Tibial artery (tissue), 4 donors: ENCODE data around the gene ADAMTSL1.

Experiments
- DNase-seq, 2 donors: peaks; one replicate each; pipeline ENCODE4 v3.0.0-alpha.2; 2019
- H3K27ac ChIP-seq, 2 donors: fragments of 200-600 bp; sonication (generic) in 1 of 2; 1 replicate in 1 of 2; 2 replicates in 1 of 2; pipeline ENCODE4 v1.5.1; 2018 to 2019; ENCODE audit warnings: mild to moderate bottlenecking in 1 of 2
- H3K27me3 ChIP-seq, 2 donors: fragments of 200-600 bp; sonication (generic) in 1 of 2; one replicate each; pipeline versions ENCODE4 v1.5.1 to v1.6.0; 2016 to 2019
- H3K36me3 ChIP-seq, 3 donors: fragments of 200-600 bp; sonication (generic) in 2 of 3; one replicate each; pipeline ENCODE4 v1.5.1; 2016 to 2019; ENCODE audit warnings: mild to moderate bottlenecking in 2 of 3
- H3K4me1 ChIP-seq, 4 donors: fragments of 200-600 bp; sonication (generic) in 2 of 4; 1 replicate in 3 of 4; 2 replicates in 1 of 4; pipeline ENCODE4 v1.5.1; 2016 to 2019
- H3K4me3 ChIP-seq, 2 donors: fragments of 200-600 bp; sonication (generic) in 1 of 2; 1 replicate in 1 of 2; 2 replicates in 1 of 2; pipeline ENCODE4 v1.5.1; 2018 to 2019; ENCODE audit warnings: mild to moderate bottlenecking in 2 of 2
- H3K9me3 ChIP-seq, 3 donors: fragments of 200-600 bp; sonication (generic) in 1 of 3; one replicate each; pipeline ENCODE4 v1.5.1; 2016 to 2019
- intact Hi-C: fragments of 100-400 bp; cut with DNase I; formaldehyde crosslinking; loops from one replicate; pipeline ENCODE4 v1.15.0; 2023; ENCODE audit warnings: low total_unique reads
- TF ChIP-seq, protein P1 (sequence below), 2 experiments: fragments of 200-600 bp in 1 of 2; fragments of 450-650 bp in 1 of 2; IDR thresholded peaks; one replicate each; pipeline ENCODE4 v1.5.1; 2017 to 2019; ENCODE audit warnings: antibody characterized with exemption in 2 of 2, mild to moderate bottlenecking in 1 of 2, moderate library complexity in 1 of 2

ADAMTSL1 gene

DNA sequence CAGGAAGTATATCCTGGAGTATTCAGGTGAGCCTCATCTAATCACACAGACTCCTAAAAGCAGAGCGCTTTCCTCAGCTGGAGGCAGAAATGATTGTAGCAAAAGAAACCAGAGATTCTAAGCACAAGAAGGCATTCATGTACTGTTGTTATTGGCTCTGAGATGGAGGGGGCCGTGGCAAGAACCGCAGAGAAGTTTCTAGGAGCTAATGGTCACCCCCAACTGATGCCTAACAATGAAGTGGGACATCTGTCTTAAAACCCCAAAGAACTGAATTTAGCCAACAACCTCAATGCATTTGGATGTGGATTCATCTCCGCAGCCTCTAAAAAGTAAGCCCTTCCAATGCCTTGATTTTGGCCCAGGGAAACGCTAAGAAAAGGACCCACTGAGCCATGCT lies 76.3 kb downstream of the ADAMTSL1 start:
- H3K4me3 ChIP-seq = no peak overlapping the region
- no peaks in the 10 kb centered on the region for H3K27me3 ChIP-seq
- intact Hi-C loops = no loop called here
- H3K4me1 ChIP-seq = no peaks in the 10 kb centered on the region
- TF ChIP-seq, protein P1, sequence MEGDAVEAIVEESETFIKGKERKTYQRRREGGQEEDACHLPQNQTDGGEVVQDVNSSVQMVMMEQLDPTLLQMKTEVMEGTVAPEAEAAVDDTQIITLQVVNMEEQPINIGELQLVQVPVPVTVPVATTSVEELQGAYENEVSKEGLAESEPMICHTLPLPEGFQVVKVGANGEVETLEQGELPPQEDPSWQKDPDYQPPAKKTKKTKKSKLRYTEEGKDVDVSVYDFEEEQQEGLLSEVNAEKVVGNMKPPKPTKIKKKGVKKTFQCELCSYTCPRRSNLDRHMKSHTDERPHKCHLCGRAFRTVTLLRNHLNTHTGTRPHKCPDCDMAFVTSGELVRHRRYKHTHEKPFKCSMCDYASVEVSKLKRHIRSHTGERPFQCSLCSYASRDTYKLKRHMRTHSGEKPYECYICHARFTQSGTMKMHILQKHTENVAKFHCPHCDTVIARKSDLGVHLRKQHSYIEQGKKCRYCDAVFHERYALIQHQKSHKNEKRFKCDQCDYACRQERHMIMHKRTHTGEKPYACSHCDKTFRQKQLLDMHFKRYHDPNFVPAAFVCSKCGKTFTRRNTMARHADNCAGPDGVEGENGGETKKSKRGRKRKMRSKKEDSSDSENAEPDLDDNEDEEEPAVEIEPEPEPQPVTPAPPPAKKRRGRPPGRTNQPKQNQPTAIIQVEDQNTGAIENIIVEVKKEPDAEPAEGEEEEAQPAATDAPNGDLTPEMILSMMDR (IDR thresholded peaks at IDR 0.05) = no peak
- no peak overlapping the region for H3K27ac ChIP-seq
- H3K9me3 ChIP-seq = no peaks in the 10 kb centered on the region
- no peak for DNase-seq
- no peaks in the 10 kb centered on the region for H3K36me3 ChIP-seq

DNA sequence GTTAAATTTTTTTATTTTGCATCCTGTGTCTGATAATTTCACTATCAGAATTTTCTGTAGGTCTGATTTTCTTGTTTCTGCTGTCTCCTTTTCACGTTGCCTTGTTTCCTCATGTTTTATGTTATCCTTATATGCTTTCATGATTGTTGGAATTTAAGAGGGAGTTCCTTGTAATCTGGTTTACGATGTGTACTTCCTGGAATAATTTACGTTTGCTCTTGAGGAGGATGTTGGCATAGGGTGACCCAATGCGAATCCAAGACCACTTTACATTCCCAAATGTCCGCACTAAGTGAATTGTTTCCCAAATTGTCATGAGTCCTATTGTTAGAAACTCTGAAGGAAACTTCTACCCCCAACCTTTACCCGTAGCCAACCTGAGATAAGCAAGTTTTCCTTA lies 80.3 kb downstream of the ADAMTSL1 start:
- Histone ChIP-seq H3K27me3 (no peaks in the 10 kb centered on the region), H3K27ac (no peak overlapping the region), H3K36me3 (no peaks in the 10 kb centered on the region), H3K9me3 (peaks cover 0 to 1% (median 0%) of the 10 kb centered on the region in 3 donors), H3K4me1 (peaks cover 0 to 18% (median 1%) of the 10 kb centered on the region in 4 donors), H3K4me3 (no peak overlapping the region)
- intact Hi-C loops = no loop called here
- TF ChIP-seq, protein P1 (IDR thresholded peaks at IDR 0.05) = no peak
- DNase-seq = no peak

DNA sequence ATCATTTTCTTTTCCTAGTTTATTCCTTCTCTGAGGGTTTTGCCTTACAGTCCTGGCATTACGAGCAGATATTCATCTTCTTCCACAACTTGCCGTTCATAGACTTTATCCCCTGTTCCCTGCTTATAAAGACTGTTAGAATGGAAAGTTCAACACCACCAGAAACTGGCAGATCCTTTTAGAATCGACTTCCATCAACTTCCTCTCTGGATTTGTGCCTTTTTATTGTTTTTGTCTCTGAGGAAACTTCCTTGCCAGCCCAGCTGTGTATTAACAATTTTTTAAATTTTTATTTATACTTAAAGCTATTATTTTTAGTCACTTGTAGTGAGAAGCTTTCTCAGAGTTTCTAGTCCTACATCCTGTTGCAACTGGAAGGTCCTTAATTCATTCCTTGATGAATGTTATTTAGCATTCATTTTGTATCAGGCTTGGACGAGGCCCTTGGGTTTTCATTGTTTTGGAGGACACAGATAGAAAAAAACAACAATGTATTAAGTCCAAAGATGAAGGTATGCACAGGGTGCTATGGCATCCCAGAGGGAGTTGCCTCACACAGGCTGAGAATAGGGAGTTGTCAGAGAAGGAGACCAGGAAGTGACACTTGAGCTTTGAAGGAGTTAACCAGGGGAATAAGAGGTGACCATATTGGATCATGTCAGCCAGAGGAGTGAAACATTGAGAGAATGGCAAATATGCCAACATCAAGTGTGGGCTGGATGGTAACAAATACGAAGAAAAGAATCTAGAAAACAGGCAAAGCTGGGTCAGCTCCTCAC lies 81.3 kb downstream of the ADAMTSL1 start:
- peaks cover 0 to 5% (median 0%) of the 10 kb centered on the region in 3 donors for H3K9me3 ChIP-seq
- H3K27ac ChIP-seq = no peak overlapping the region
- H3K36me3 ChIP-seq = no peaks in the 10 kb centered on the region
- no peak overlapping the region for H3K4me3 ChIP-seq
- intact Hi-C loops = no loop called here
- no peak for DNase-seq
- no peaks in the 10 kb centered on the region for H3K27me3 ChIP-seq
- H3K4me1 ChIP-seq = peaks cover 0 to 18% (median 1%) of the 10 kb centered on the region in 4 donors
- TF ChIP-seq, protein P1 (IDR thresholded peaks at IDR 0.05) = no peak

DNA sequence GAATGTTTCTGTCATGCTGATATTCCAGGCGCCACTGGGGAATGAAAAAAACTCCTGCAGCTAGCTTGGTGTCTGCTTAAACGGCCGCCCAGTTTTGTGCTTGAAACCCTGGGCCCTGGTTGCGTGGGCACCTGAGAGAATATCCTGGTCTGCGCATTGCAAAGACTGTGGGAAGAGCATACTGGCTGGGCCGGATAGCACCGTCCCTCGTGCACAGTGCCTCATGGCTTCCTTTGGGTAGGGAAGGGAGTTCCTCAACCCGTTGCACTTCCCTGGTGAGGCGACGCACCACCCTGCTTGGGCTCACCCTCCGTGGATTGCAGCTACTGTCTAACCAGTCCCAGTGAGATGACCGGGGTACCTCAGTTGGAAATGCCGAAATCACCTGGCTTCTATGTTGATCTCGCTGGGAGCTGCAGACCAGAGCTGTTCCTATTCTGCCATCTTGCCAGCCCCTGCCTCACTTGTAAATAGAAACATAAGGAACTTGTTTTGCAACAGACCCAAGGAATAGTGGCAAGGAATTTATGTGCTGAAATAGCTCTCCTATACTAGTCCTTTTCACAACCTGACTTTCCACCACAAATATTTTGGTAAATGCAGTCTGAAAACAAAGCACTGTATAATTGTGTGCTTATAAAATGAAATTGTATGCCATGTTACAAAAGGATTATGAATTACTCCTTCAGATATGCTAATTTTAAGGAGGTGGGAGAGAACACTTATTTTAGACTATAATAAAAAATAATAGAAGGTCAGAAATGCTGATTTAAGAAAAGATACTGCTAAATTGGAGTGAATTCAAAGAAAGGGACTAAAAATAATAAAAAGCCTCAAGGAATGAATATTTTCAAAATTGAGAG lies 90.3 kb downstream of the ADAMTSL1 start:
- no peak overlapping the region for H3K27ac ChIP-seq
- intact Hi-C loops = no loop called here

DNA sequence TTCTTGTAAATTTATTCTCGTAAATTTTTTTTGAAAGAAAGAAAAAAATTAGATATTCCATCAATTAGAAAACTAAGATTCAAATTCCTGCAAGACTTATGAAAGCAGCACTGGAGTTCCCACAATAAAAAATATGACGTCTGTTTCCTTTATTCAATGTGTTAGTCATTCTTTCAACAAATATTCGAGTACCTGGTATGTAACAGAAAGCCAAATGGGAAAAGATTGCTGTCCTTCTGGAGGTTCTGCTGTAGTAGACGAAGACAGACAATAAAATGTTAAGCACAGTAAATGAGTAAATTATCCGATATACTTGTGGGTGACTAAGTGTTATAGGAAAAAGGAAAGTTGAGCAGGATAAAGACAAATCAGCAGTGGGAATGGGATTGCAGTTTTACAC lies 92.2 kb downstream of the ADAMTSL1 start:
- Histone ChIP-seq H3K27me3 (no peaks in the 10 kb centered on the region), H3K27ac (no peak overlapping the region), H3K36me3 (no peaks in the 10 kb centered on the region), H3K4me1 (peaks cover 0 to 10% (median 0%) of the 10 kb centered on the region in 4 donors), H3K4me3 (no peak overlapping the region), H3K9me3 (peaks cover 0 to 5% (median 4%) of the 10 kb centered on the region in 3 donors)
- no peak for DNase-seq
- intact Hi-C loops = no loop called here
- TF ChIP-seq, protein P1 (IDR thresholded peaks at IDR 0.05) = no peak

More for the DNA sequence above, 90.3 kb downstream of the ADAMTSL1 start:
- Histone ChIP-seq H3K4me3 (no peak overlapping the region), H3K27me3 (no peaks in the 10 kb centered on the region), H3K9me3 (peaks cover 0 to 12% (median 4%) of the 10 kb centered on the region in 3 donors), H3K36me3 (no peaks in the 10 kb centered on the region), H3K4me1 (peaks cover 0 to 10% (median 0%) of the 10 kb centered on the region in 4 donors)
- TF ChIP-seq, protein P1 (IDR thresholded peaks at IDR 0.05) = no peak
- no peak for DNase-seq
